Thyroid gland (tissue), 4 donors: ENCODE measurements around the gene ETS1.

Experiments
- POLR2A ChIP-seq, 2 donors: fragments of 450-650 bp; IDR thresholded peaks; one replicate each; pipeline ENCODE4 v1.6.1; 2017; ENCODE audit warnings: antibody characterized with exemption in 2 of 2, mild to moderate bottlenecking in 2 of 2, moderate library complexity in 1 of 2
- TF ChIP-seq, protein P1 (sequence below), 6 experiments: fragments of 200-600 bp in 3 of 6; fragments of 450-650 bp in 3 of 6; sonication (generic) in 3 of 6; IDR thresholded peaks; one replicate each; pipeline ENCODE4 v1.5.1; 2016 to 2019; ENCODE audit warnings: antibody characterized with exemption in 6 of 6, mild to moderate bottlenecking in 2 of 6, inconsistent platforms in 1 of 6, moderate library complexity in 1 of 6

DNA sequence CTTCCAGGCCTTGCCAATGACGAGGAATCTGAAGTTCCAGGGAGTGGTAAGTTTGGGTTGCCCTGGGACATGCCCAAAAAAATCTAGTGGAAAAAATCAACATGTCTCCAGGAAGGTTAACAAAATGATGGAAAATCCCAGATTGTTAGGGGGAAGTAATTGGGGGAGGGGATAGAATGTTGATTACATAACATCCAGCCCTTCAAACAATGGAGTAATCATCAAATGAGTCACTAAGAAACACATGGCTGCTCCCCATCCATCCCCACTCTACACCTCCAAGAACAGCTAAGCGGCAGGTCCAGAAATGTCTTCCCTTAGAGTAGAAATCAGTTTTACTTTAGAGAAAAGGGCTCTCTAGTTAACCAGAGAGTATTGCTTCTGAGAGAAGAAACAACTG, 94.9 kb downstream of the ETS1 start:
- TF ChIP-seq POLR2A (IDR thresholded peaks at IDR 0.05) = no peak
- TF ChIP-seq, protein P1, sequence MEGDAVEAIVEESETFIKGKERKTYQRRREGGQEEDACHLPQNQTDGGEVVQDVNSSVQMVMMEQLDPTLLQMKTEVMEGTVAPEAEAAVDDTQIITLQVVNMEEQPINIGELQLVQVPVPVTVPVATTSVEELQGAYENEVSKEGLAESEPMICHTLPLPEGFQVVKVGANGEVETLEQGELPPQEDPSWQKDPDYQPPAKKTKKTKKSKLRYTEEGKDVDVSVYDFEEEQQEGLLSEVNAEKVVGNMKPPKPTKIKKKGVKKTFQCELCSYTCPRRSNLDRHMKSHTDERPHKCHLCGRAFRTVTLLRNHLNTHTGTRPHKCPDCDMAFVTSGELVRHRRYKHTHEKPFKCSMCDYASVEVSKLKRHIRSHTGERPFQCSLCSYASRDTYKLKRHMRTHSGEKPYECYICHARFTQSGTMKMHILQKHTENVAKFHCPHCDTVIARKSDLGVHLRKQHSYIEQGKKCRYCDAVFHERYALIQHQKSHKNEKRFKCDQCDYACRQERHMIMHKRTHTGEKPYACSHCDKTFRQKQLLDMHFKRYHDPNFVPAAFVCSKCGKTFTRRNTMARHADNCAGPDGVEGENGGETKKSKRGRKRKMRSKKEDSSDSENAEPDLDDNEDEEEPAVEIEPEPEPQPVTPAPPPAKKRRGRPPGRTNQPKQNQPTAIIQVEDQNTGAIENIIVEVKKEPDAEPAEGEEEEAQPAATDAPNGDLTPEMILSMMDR (IDR thresholded peaks at IDR 0.05) = no peak
